Loucy (cell line): Measurements from ENCODE around the gene HLA-DQA2.

Source experiments
- H2AFZ ChIP-seq: fragments of 200-600 bp; sonication (generic); 2 replicates; pipeline ENCODE4 v1.6.0; 2016; ENCODE audit warnings: antibody characterized with exemption, mild to moderate bottlenecking, low read length, moderate library complexity
- H3F3A ChIP-seq: fragments of 200-600 bp; 2 replicates; pipeline ENCODE4 v1.6.0; 2016; ENCODE audit warnings: antibody characterized with exemption, low read depth, mild to moderate bottlenecking
- H3K27me3 ChIP-seq: fragments of 200-600 bp; sonication (generic); 2 replicates; pipeline ENCODE4 v1.6.1; 2014; ENCODE audit warnings: low read length, mild to moderate bottlenecking; ENCODE audit not compliant: insufficient read depth, poor library complexity, severe bottlenecking
- H3K36me3 ChIP-seq: fragments of 200-600 bp; sonication (generic); 2 replicates; pipeline ENCODE4 v1.6.1; 2016; ENCODE audit warnings: low read length; ENCODE audit not compliant: insufficient read depth
- H3K4me1 ChIP-seq: fragments of 200-600 bp; sonication (generic); 2 replicates; pipeline ENCODE4 v1.5.1; 2014; ENCODE audit warnings: low read length, mild to moderate bottlenecking; ENCODE audit not compliant: insufficient read depth, poor library complexity, severe bottlenecking
- H3K4me2 ChIP-seq: fragments of 200-600 bp; sonication (generic); 2 replicates; pipeline ENCODE4 v1.6.0; 2014; ENCODE audit warnings: antibody characterized with exemption, low read length, low read depth, mild to moderate bottlenecking; ENCODE audit not compliant: poor library complexity, severe bottlenecking
- H3K4me3 ChIP-seq: fragments of 200-600 bp; sonication (generic); 2 replicates; pipeline ENCODE4 v1.5.1; 2014; ENCODE audit warnings: low read length, mild to moderate bottlenecking, mixed read lengths; ENCODE audit not compliant: poor library complexity, severe bottlenecking
- H3K79me2 ChIP-seq: fragments of 200-600 bp; sonication (generic); 2 replicates; pipeline ENCODE4 v1.6.1; 2014; ENCODE audit warnings: low read length; ENCODE audit not compliant: insufficient read depth
- H3K9ac ChIP-seq: fragments of 200-600 bp; sonication (generic); 2 replicates; pipeline ENCODE4 v1.6.0; 2014; ENCODE audit warnings: mild to moderate bottlenecking, low read depth, low read length, moderate library complexity; ENCODE audit not compliant: poor library complexity, severe bottlenecking
- H3K9me2 ChIP-seq: fragments of 200-600 bp; sonication (generic); replicated peaks from 2 replicates; pipeline ENCODE4 v1.6.1; 2016; ENCODE audit warnings: low read depth, low read length, mixed read lengths
- H3K9me3 ChIP-seq: fragments of 200-600 bp; sonication (generic); 2 replicates; pipeline ENCODE4 v1.6.1; 2014; ENCODE audit warnings: mild to moderate bottlenecking, antibody characterized with exemption, low read length, low read depth; ENCODE audit not compliant: insufficient read depth
- H4K20me1 ChIP-seq: fragments of 200-600 bp; sonication (generic); 2 replicates; pipeline ENCODE4 v1.6.0; 2014; ENCODE audit warnings: antibody characterized with exemption, low read length, mild to moderate bottlenecking; ENCODE audit not compliant: insufficient read depth, poor library complexity, severe bottlenecking
- CTCF ChIP-seq: fragments of 200-600 bp; sonication (generic); conservative IDR thresholded peaks from 2 replicates; pipeline ENCODE4 v1.5.1; 2014; ENCODE audit warnings: mild to moderate bottlenecking, antibody characterized with exemption, low read length
- EZH2phosphoT487 ChIP-seq: fragments of 200-600 bp; IDR thresholded peaks from 2 replicates; pipeline ENCODE4 v1.6.1; 2018; ENCODE audit warnings: antibody characterized with exemption, mild to moderate bottlenecking, moderate library complexity, borderline replicate concordance

The HLA-DQA2 gene

GRCh38 chr6:32792901-32793435 lies 51.8 kb downstream of the HLA-DQA2 start:
- no peak overlapping the region for H3K4me3 ChIP-seq
- H3K9ac ChIP-seq: no peak overlapping the region
- H3K4me2 ChIP-seq: no peak overlapping the region
- H3K9me2 ChIP-seq: no peaks in the 10 kb centered on the region
- TF ChIP-seq CTCF: no peak
- no peak for TF ChIP-seq EZH2phosphoT487
- H2AFZ ChIP-seq: no peak overlapping the region
- peaks cover 9% of the 10 kb centered on the region for H3K27me3 ChIP-seq
- no peaks in the 10 kb centered on the region for H3K36me3 ChIP-seq
- H3K4me1 ChIP-seq: peaks cover 7% of the 10 kb centered on the region
- no peaks in the 10 kb centered on the region for H3K79me2 ChIP-seq
- no peaks in the 10 kb centered on the region for H3F3A ChIP-seq
- no peaks in the 10 kb centered on the region for H3K9me3 ChIP-seq
- no peaks in the 10 kb centered on the region for H4K20me1 ChIP-seq

GRCh38 chr6:32794510-32794909 lies 53.3 kb downstream of the HLA-DQA2 start:
- H3K27me3 ChIP-seq: peaks cover 9% of the 10 kb centered on the region
- no peak for TF ChIP-seq EZH2phosphoT487
- TF ChIP-seq CTCF: no peak
- H3K36me3 ChIP-seq: no peaks in the 10 kb centered on the region
- no peak overlapping the region for H3K9ac ChIP-seq
- H3F3A ChIP-seq: no peaks in the 10 kb centered on the region
- H4K20me1 ChIP-seq: no peaks in the 10 kb centered on the region
- H3K4me2 ChIP-seq: peak overlapping the region; percentile 8
- H3K9me3 ChIP-seq: no peaks in the 10 kb centered on the region
- H2AFZ ChIP-seq: peak overlapping the region; percentile 63
- no peak overlapping the region for H3K4me3 ChIP-seq
- H3K79me2 ChIP-seq: no peaks in the 10 kb centered on the region
- no peaks in the 10 kb centered on the region for H3K9me2 ChIP-seq
- peaks cover 7% of the 10 kb centered on the region for H3K4me1 ChIP-seq
